NCI-H82 treated with DMSO at 0.1 percent for 48 hours (cell line): ENCODE data around the gene MAPK14.
A peak's percentile ranks its signal among the peaks of the same experiment; 100 is the strongest.
"Not testable (repeated sequence)": the region's sequence is repeated elsewhere in the genome, so short reads cannot be mapped to it uniquely, and the experiment has no call there.

ENCODE experiments used
- DNase-seq: peaks from one replicate; lab custom pipeline; 2025; ENCODE audit not compliant: unreplicated experiment; lab: John Stamatoyannopoulos, UW

The MAPK14 gene

DNA sequence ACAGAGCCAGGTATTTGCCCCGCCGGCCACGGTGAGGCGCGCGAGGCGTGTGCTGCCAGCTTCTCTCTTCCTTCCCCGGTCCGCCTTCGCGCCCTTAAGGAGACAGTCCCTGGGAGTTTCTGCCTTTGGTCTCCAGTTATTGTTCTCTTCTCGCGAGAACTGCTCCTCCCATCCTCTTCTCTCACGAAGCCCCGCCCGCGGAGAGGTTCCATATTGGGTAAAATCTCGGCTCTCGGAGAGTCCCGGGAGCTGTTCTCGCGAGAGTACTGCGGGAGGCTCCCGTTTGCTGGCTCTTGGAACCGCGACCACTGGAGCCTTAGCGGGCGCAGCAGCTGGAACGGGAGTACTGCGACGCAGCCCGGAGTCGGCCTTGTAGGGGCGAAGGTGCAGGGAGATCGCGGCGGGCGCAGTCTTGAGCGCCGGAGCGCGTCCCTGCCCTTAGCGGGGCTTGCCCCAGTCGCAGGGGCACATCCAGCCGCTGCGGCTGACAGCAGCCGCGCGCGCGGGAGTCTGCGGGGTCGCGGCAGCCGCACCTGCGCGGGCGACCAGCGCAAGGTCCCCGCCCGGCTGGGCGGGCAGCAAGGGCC, at the start of gene MAPK14:
MAPK14 (plus strand) TSS at position 308 of the 587 bp plus-strand sequence. CDS start 350 bp downstream, outside the sequence.
- peak; percentile 99 for DNase-seq

DNA sequence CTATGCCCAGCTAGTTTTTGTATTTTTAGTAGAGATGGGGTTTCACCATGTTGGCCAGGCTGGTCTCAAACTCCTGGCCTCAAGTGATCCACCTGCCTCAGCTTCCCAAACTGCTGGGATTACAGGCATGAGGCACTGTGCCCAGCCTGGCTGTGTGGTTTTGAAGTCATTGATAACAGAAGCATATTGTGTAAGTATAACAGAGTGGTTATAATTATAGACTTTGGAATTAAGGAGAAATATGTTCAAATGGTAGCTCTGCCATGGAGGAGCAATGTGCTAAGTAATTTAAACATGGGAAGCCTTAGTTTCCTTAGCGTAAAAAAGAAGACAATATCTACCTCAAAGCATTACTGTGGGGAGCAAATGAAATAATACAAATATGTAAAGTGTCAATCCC, 47.5 kb upstream of the MAPK14 start:
- DNase-seq = not testable (repeated sequence)

DNA sequence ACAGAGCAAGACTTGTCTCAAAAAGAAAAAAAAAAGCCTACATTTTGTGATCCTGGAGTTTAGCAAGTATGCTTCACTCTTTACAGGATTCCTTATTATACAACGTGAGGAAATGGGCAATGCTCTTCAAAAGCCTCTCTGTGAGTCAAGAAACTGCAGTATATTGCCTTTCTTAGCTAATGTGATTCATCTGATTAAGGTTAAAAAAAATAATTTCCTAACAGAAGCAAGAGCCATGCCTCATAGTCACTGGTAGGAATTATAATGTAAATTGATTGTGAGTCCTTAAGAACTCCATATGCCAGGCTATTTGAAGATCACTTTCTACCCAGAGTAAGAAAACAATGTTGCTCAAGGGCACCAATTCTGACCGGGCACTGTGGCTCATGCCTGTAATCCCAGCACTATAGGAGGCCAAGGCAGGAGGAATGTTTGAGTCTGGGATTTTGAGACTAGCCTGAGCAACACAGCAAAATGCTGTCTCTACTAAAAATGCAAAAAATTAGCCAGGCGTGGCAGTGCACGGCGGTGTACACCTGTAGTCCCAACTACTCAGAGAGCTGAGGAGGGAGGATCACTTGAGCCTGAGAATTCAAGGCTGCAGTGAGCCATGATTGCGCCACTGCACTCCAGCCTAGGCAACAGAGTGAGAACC, 46.5 kb upstream of the MAPK14 start:
- no peak for DNase-seq

DNA sequence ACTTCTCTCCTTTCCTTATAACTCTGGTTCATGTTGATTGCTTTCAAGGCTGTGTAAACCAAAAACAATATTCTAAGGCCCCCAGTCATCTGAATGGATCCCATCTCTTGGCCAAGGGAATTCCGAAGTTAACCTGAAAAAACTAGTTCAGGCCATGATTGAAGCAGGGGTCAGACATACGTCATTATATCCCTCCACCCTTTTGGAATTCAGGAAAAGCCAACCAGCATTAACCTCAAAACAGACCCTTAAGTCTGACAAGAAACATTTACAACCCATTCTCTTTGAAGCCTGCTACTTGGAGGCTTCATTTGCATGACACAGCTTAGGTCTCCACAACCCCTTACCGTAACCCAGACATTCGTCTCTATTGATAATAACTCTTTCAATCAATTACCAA, 42.9 kb upstream of the MAPK14 start:
- no peak for DNase-seq

DNA sequence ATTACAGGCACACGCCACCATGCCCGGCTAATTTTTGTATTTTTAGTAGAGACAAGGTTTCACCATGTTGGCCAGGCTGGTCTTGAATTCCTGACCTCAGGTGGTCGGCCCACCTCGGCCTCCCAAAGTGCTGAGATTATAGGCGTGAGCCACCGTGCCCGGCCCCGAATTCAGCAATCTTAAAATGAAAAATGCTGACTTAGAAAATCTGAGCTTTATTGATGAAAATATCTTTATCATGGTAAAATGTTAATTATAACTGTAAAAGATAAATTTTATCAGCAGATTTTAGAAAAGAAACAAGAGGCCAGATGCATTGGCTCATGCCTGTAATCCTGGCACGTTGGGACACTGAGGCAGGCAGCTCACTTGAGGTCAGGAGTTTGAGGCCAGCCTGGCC, 39.6 kb upstream of the MAPK14 start:
- DNase-seq = not testable (repeated sequence)

DNA sequence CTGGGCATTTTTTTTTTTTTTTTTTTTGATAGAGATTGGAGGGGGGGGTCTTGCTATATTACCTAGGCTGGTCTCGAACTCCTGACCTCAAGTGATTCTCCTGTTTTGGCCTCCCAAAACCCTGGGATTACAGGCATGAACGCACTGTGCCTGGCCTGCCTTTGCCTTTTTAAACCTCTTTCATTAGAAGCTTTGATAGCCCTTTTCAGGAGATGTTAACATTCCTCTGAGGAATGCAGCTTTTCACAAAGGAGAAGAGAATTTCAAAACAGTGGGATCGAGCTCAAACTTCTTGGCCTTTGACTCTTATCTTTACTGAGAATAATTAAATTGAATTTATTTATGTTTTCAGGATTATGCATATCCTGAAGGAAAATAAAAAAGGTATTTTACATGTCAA, 34.5 kb upstream of the MAPK14 start:
- no peak for DNase-seq

DNA sequence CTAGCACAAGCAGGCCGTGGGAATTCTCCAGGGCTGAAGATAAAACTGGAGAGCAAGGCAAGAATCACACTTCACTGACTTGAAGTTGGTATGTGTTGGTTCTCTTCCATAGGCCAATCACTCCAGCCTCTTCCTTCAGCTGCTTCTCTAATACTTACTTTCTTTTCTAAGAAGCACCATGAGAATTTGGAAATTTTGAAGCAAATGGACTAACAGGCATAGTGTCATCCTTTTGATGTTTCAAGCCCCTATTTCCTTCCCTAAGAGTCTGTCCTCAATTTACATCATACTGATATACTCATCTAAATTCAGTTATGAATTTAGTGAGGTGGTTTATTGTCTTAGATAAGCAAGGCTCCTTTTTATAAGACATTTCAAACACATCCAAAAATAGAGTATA, 27.2 kb upstream of the MAPK14 start:
- no peak for DNase-seq

DNA sequence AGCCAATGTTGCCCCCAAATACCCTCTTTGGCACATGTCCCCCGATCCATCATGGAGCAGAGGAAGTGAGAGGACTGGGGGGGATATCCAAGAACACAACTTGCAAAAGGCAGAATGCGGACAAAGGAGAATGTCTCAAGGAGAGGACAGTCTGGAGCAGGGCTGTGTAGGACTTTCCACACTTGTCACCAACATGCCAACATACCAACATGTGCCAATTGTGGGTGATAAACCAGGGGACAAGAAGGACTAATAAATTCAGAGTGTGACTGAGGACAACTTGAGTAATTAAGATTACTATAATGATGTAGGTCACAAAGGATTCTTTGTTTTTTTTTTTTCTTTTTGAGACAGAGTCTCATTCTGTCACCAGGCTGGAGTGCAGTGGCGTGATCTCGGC, 11.9 kb upstream of the MAPK14 start:
- DNase-seq = no peak

DNA sequence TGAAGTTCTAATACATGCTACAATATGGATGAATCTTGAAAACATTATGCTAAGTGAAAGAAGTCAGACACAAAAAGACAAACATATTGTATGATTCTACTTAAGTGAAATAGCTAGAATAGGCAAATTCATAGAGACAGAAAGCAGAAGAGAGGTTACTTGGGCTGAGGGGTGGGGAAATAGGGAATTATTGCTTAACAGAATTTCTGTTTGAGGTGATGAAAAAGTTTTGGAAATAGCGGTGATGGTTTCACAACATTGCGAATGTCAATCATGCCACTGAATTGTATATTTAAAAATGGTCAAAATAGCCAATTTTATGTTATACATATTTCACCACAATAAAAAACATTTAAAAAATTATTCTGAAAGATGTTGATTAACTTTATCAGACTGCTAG, 9.3 kb upstream of the MAPK14 start:
- DNase-seq = no peak

DNA sequence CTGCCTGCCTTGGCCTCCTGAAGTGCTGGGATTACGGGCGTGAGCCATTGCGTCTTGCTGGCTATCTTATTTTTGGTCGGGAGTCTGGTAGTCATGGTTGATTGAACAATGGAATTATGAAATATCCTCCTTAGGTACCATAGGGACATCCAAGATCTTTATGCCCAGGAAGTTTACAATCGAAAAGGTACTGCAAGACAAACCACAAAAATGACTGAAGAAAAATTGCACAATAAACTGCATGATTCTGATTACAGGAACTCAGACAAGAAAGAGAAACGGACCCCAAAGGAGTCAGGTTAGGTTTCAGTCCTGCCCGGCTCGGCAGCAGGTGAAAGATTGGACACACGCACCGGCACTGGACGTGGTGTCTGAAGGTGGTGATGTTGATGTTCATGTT, 8.4 kb upstream of the MAPK14 start:
- DNase-seq = no peak

DNA sequence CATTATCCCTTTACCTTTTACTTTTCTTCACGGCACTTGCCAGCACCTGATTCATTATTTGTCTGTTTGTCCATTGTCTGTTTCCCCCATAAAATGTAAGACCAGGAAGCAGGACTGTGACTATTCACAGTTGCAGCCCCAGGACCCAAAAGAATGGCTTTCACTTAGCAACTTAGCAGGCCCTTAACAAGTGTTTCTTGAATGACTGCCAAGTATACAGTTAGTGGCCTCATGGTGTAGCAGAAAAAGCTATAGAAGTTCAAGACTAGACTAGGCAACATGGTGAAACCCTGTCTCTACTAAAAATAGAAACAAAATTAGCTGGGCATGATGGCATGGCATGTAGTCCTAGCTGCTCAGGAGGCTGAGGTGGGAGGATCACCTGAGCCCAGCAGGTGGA, 7.5 kb upstream of the MAPK14 start:
- no peak for DNase-seq

DNA sequence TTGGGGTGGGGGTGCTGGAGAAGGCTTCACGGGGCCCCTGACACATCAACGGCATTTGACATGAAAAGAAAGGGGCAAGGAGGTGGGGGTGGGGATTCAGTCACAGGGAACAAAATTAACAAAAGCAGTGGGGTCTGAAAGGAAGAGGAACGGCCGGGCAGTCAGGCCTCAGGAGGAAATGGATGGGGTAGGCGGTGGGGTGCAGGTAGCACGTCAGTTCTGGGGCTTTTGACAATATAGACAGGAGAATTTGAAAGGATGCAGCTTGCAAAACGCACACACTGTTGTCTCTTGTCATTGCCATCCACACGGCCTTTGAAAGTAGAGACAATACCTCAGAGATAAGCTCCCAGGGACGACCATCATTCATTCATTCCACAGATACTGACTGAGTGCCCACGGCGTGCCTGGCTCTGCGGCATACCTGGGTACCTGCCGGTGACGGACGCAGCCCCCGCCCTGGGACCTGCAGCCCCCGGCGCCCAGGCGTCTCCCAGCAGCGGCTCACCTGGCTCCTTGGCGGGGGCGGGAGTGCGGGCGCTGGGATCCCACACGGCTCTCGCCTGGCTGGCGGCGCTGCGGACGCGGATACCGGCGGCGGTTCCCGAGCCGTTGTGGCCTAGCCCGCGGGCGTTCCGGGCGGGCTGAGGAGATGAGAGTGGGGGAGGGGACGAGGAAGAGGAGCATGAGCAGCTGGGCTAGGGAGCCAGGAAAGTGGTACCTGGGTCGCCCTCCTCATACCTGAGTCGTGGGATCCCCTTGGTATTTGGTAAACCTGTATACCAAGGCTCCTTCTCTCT, 3.4 kb upstream of the MAPK14 start, which contains the start of gene SLC26A8:
SLC26A8 (minus strand) TSS at position 646 of the 800 bp plus-strand sequence. CDS start 4,934 bp downstream, outside the sequence.
- DNase-seq = no peak

DNA sequence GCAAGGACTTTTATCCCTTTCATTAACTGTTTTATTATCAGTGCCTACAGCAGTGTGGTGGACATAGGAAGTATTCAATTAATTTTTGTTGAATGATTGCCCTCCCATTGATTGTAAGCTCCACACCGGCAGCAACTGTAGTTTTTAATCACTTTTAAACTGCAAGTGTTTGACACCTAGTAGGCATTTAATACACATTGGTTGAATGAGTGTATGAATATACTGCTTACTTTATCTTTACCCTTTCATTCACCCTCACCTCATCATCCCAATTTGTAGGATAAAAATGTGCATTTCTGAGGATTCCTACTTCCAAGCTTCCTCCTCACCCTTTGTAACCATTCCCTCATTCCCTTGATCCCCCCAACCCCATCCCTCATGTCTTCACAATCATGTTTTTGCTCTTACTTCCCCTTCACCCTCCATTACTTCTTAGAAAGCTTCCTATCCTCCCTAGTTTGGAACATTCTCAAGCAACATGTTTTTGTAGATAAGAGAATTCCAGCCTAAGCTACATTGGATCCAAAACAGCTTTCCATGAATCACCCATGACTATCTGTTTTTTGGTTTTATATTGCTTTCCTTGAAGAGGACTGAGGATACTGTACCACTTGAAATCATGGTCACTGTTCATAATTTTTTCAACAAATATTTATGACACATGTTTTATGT, 2.2 kb upstream of the MAPK14 start:
- no peak for DNase-seq

DNA sequence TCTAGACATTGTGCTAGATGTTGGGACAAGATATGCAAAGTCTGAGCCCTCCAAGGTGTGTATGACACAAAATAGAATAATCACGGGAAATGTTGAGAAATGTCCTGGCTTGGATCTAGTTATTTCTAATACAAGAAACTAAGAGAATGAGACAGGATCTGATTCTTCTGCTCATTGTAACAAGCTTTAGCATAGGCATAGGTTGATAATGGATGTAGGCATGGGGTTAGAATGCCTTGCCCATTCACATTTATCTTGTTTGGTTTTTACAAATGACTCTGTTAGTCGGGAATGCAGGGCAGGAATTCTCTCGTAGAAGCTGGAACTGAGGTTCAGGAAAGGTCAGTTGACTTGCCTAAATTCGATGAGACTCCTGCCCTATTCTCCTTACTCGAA, 1.7 kb upstream of the MAPK14 start:
- no peak for DNase-seq

DNA sequence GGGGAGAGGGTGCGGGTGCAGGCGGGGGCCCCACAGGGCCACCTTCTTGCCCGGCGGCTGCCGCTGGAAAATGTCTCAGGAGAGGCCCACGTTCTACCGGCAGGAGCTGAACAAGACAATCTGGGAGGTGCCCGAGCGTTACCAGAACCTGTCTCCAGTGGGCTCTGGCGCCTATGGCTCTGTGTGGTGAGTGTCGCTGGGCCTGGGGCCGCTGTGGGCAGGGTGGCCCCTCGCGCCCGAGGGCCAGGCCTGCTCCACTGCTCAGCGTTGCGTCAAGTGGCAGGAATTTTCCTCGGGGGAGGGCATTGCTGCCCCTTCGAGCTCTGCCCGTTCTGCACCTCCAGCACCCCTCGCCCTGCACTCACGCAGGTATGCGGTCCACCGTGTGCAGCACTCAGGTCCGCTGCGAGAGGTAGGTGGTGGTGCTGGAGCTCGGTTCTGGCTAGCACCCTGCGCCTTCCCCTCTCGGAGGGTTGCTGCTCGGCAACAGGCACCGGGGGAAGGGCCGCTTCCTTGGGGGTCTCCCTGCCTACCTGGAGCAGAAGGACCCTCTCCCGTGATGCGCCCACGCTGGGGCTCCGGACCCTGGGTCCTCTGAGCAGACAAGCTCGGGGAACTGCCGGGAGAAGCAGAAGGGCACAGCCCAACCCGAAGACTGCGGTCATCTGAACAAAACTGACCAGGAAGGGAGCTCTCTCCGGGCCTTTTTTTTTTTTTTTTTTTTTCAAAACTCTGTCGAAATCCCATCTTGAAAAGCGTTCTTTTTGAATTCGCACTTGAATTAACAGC, 674 bp downstream of the MAPK14 start:
- no peak for DNase-seq

DNA sequence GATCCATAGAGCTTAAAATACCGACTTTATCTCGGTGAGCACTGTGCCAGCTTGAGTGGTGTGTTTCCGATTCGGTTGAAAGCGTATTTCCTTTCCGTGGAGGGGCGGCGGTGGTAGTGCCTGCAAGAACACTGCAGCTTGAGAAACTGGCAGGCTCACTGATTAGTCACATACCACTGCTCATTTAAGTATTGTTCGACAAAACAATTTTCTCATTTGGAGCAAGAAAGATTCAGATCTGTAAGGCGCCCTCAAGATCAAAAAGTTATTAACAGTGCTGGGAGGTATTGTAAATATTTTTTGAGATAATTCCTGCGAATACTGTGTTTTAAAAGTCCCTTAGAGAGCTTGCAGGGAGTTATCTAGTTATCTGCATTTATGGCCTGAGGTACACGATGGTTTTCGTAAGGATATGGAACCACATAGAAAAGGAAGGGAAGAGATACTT, 1.3 kb downstream of the MAPK14 start:
- peak; percentile 11 for DNase-seq

DNA sequence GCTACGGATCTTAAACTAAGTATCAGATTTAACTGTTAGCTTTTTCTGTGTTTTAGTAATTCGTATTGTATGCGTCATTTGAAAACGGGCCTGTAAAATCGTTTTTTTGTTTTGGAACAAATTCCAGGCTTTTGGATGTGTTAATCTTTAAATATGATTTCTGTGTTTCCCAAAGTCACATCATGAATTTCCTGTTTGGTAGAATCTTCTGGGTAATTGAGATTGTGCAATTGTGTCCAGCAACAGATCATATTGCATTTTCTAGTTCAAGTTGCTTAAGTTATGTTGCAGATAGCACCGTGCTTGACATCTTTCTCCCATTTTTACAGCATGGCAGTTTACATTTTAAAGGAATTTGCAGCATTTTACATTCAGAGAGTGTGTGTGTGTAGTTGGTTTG, 1.9 kb downstream of the MAPK14 start:
- no peak for DNase-seq

DNA sequence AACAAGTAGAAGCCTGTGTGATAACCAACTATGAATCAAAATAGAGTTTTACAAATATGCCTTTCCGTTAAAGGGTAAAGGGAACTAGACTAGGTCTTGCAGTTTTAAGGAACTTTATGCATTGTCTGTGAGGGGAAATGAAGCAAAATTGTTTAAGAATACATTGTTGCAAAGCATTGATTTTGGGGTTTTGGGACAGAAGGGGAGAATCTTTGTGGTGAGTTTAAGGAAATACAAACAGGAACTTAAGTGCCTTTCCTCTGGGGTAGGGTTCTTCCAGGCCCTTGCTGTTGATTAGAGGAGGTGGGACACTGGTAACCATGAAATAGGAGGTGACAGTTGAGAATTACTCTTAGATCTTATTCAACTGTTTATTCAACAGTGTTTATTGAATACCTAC, 4.7 kb downstream of the MAPK14 start:
- no peak for DNase-seq

DNA sequence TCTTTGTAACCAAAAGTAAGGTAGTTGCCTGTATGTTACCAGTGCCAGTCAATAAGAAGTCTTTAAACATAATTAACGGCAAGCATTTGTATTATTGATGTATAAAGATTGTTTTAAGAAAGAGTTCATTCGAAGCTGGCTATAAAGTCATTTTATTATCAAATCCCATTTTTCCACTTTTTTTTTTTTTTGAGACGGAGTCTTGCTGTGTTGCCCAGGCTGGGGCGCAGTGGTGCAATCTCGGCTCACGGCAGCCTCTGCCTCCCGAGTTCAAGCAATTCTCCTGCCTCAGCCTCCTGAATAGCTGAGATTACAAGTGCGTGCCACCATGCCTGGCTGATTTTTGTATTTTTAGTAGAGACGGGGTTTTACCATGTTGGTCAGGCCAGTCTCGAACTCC, 5.5 kb downstream of the MAPK14 start:
- not testable (repeated sequence) for DNase-seq

DNA sequence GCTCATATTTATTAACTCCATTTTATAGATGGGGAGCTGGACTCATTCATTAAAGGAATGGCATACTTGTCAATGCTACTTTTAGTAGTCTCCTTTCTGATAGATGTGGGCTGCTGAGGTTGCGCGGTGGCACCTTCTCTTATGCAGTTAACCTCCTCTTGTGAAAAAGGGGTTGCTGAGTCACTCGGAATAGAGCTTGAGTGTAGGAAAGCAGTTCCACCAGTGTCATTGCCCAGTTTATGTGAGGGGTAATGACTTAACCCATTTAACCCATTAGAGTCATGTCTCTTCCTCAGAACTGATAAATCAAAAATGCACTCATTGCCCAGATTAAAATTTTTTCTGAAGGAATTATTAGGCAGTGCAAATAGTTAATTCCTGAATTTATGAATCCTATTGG, 6.3 kb downstream of the MAPK14 start:
- no peak for DNase-seq

DNA sequence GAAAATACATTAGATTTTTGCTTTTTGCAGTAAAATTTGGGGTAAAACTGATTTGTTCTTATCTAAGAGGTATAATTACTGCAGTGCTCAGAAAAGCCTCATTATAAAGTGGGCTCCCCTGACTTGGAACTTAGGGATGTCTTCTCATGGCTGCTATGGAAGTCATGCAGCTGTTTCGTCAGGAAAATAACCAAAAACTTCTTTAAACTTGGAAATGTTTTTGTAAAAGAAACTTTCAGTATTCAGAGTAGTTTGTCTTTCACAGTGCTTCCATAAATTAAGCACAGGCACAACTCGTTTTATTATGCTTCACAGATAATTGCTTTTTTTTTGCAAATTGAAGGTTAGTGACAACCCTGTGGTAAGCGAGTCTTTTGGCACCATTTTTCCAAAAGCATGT, 6.8 kb downstream of the MAPK14 start:
- no peak for DNase-seq
